ENCODE measurements around the gene RARB.

The RARB gene

GRCh38 chr3:25619382-25619781, 191.3 kb downstream of the RARB start:
- no peak for FAIRE-seq

- no peak for FAIRE-seq
These were observed 192.4 kb downstream of the RARB start for GRCh38 chr3:25620493-25620892.

- no peak for FAIRE-seq
These were observed 193.0 kb downstream of the RARB start for GRCh38 chr3:25621087-25621486.

- FAIRE-seq = peak; percentile 54
These were observed 203.9 kb downstream of the RARB start for GRCh38 chr3:25631989-25632388.

- FAIRE-seq = no peak
These were observed 205.9 kb downstream of the RARB start for GRCh38 chr3:25633919-25634318.

- FAIRE-seq = peak; percentile 15
These were observed 207.0 kb downstream of the RARB start for GRCh38 chr3:25635038-25635437.

Measured in endometrium (tissue), 2 donors.